SU-DHL-6 (cell line): ENCODE results near the gene ARHGAP40.

Source experiments
- H2AFZ ChIP-seq: fragments of 200-600 bp; sonication (generic); 2 replicates; pipeline ENCODE4 v1.6.1; 2014; ENCODE audit warnings: low read depth, mild to moderate bottlenecking, moderate library complexity, mixed read lengths, antibody characterized with exemption, low read length; ENCODE audit not compliant: severe bottlenecking
- H3F3A ChIP-seq: fragments of 200-600 bp; shearing (Covaris generic); 2 replicates; pipeline ENCODE4 v1.6.0; 2016; ENCODE audit warnings: antibody characterized with exemption, mild to moderate bottlenecking; ENCODE audit not compliant: insufficient read depth
- H3K27ac ChIP-seq: fragments of 200-600 bp; sonication (generic); 2 replicates; pipeline ENCODE4 v1.5.1; 2016; ENCODE audit warnings: low read depth, mild to moderate bottlenecking, low read length, moderate library complexity, mixed read lengths
- H3K27me3 ChIP-seq: fragments of 200-600 bp; sonication (generic), shearing (Covaris generic); 2 replicates; pipeline ENCODE4 v1.6.0; 2014; ENCODE audit warnings: mild to moderate bottlenecking, low read length
- H3K36me3 ChIP-seq: fragments of 200-600 bp; sonication (generic); 2 replicates; pipeline ENCODE4 v1.6.1; 2014; ENCODE audit warnings: mild to moderate bottlenecking, low read length, mixed read lengths
- H3K4me2 ChIP-seq: fragments of 300-600, 200-600 bp; shearing (Covaris generic), sonication (generic); 2 replicates; pipeline ENCODE4 v1.6.0; 2014; ENCODE audit warnings: low read length, low read depth, mild to moderate bottlenecking; ENCODE audit not compliant: poor library complexity, severe bottlenecking
- H3K4me3 ChIP-seq: fragments of 200-600 bp; sonication (generic); 2 replicates; pipeline ENCODE4 v1.5.1; 2014; ENCODE audit warnings: antibody characterized with exemption, low read length, mild to moderate bottlenecking, mixed read lengths; ENCODE audit not compliant: insufficient read depth, poor library complexity, severe bottlenecking
- H3K79me2 ChIP-seq: fragments of 200-600 bp; sonication (generic); 2 replicates; pipeline ENCODE4 v1.6.1; 2014; ENCODE audit warnings: mild to moderate bottlenecking, low read length, moderate library complexity; ENCODE audit not compliant: insufficient read depth
- H3K9ac ChIP-seq: fragments of 200-600 bp; sonication (generic); 2 replicates; pipeline ENCODE4 v1.7.0; 2014; ENCODE audit warnings: mild to moderate bottlenecking, low read length
- H3K9me2 ChIP-seq: fragments of 200-600 bp; sonication (generic); replicated peaks from 2 replicates; pipeline ENCODE4 v1.6.1; 2014; ENCODE audit warnings: low read length; ENCODE audit not compliant: insufficient read depth
- H3K9me3 ChIP-seq: fragments of 200-600 bp; sonication (generic); 2 replicates; pipeline ENCODE4 v1.6.1; 2014; ENCODE audit warnings: low read length, mixed read lengths; ENCODE audit not compliant: insufficient read depth
- H4K20me1 ChIP-seq: fragments of 200-600 bp; sonication (generic); 2 replicates; pipeline ENCODE4 v1.6.1; 2014; ENCODE audit warnings: low read depth, mild to moderate bottlenecking, antibody characterized with exemption, low read length, moderate library complexity, mixed read lengths
- CTCF ChIP-seq: fragments of 200-600 bp; sonication (generic); IDR thresholded peaks from one replicate; pipeline ENCODE4 v1.5.1; 2017; ENCODE audit warnings: antibody characterized with exemption, mild to moderate bottlenecking, low read length, moderate library complexity; ENCODE audit not compliant: insufficient read depth, poor library complexity, severe bottlenecking
- EZH2phosphoT487 ChIP-seq: fragments of 200-600 bp; sonication (generic), shearing (Covaris generic); conservative IDR thresholded peaks from 2 replicates; pipeline ENCODE4 v1.6.1; 2018; ENCODE audit warnings: mild to moderate bottlenecking, antibody characterized with exemption, low read length, moderate library complexity, mixed read lengths

Gene ARHGAP40

GRCh38 chr20:38651562-38651961, 50.0 kb downstream of the ARHGAP40 start:
- no peak overlapping the region for H3K4me2 ChIP-seq
- no peak overlapping the region for H3K9ac ChIP-seq
- no peaks in the 10 kb centered on the region for H3F3A ChIP-seq
- no peak overlapping the region for H3K4me3 ChIP-seq
- no peaks in the 10 kb centered on the region for H3K9me3 ChIP-seq
- no peak overlapping the region for H3K27ac ChIP-seq
- H3K27me3 ChIP-seq = no peaks in the 10 kb centered on the region
- H4K20me1 ChIP-seq = no peaks in the 10 kb centered on the region
- no peaks in the 10 kb centered on the region for H3K36me3 ChIP-seq
- no peak overlapping the region for H2AFZ ChIP-seq
- no peaks in the 10 kb centered on the region for H3K79me2 ChIP-seq
- TF ChIP-seq EZH2phosphoT487 (no peak), CTCF (no peak)
- no peaks in the 10 kb centered on the region for H3K9me2 ChIP-seq

- no peak overlapping the region for H3K9ac ChIP-seq
- TF ChIP-seq CTCF (no peak), EZH2phosphoT487 (no peak)
- no peaks in the 10 kb centered on the region for H3K79me2 ChIP-seq
- no peaks in the 10 kb centered on the region for H3F3A ChIP-seq
- H3K9me3 ChIP-seq = no peaks in the 10 kb centered on the region
- H3K4me2 ChIP-seq = no peak overlapping the region
- H3K9me2 ChIP-seq = no peaks in the 10 kb centered on the region
- no peak overlapping the region for H2AFZ ChIP-seq
- no peaks in the 10 kb centered on the region for H3K36me3 ChIP-seq
- no peaks in the 10 kb centered on the region for H3K27me3 ChIP-seq
- no peaks in the 10 kb centered on the region for H4K20me1 ChIP-seq
- H3K27ac ChIP-seq = no peak overlapping the region
- no peak overlapping the region for H3K4me3 ChIP-seq
Observed at GRCh38 chr20:38652995-38653394, 51.4 kb downstream of the ARHGAP40 start.

GRCh38 chr20:38657390-38657789, 55.8 kb downstream of the ARHGAP40 start:
- Histone ChIP-seq H3K9me2 (no peaks in the 10 kb centered on the region), H2AFZ (no peak overlapping the region), H3K4me3 (no peak overlapping the region), H3K9me3 (no peaks in the 10 kb centered on the region), H3K9ac (no peak overlapping the region), H3K27me3 (no peaks in the 10 kb centered on the region), H3K27ac (no peak overlapping the region), H3K79me2 (no peaks in the 10 kb centered on the region), H4K20me1 (no peaks in the 10 kb centered on the region), H3K36me3 (no peaks in the 10 kb centered on the region), H3K4me2 (no peak overlapping the region), H3F3A (no peaks in the 10 kb centered on the region)
- TF ChIP-seq EZH2phosphoT487 = no peak
- TF ChIP-seq CTCF = no peak
